ENCODE data around the gene AGT.

DNA sequence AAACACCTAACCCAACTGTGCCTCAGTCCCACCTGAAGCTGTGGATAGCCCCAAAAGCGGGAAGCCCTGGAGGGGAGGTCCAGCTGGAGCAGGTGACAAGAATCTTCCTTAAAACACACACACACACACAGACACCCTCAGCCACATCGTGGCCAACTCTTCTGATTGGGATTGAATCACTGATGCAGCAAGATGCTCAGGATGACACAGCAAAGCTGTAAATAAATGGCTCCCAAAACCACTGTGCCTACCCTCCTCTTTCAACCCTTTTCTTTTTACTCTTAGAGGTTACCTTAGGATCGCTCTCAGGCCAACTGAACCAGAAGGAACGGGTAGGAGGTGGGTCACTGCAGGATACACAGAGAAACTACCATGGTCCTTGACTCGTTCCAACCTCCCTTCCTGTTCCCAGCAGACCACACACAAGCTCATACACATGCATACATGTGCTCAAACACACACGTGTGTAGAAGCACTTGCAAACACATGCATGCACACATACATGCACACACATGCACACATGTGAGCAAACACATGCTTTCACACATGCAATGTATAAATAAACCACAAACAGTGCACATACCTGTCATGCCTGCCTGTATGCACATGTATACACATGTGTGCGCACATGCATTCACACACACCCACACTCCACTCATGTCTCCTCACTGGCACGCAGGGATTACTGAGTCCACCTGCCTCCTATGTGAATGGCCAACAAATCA, 47.7 kb upstream of the AGT start:
- TF ChIP-seq GABPA (IDR thresholded peaks at IDR 0.05; ENCODE audit: low read depth), result no peak
- TF ChIP-seq, protein P1, sequence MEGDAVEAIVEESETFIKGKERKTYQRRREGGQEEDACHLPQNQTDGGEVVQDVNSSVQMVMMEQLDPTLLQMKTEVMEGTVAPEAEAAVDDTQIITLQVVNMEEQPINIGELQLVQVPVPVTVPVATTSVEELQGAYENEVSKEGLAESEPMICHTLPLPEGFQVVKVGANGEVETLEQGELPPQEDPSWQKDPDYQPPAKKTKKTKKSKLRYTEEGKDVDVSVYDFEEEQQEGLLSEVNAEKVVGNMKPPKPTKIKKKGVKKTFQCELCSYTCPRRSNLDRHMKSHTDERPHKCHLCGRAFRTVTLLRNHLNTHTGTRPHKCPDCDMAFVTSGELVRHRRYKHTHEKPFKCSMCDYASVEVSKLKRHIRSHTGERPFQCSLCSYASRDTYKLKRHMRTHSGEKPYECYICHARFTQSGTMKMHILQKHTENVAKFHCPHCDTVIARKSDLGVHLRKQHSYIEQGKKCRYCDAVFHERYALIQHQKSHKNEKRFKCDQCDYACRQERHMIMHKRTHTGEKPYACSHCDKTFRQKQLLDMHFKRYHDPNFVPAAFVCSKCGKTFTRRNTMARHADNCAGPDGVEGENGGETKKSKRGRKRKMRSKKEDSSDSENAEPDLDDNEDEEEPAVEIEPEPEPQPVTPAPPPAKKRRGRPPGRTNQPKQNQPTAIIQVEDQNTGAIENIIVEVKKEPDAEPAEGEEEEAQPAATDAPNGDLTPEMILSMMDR (IDR thresholded peaks at IDR 0.05; ENCODE audit: insufficient read depth, low read length), result no peak
- no peak for TF ChIP-seq POLR2AphosphoS5 (IDR thresholded peaks at IDR 0.05; ENCODE audit: low read depth)
- TF ChIP-seq, protein P2, sequence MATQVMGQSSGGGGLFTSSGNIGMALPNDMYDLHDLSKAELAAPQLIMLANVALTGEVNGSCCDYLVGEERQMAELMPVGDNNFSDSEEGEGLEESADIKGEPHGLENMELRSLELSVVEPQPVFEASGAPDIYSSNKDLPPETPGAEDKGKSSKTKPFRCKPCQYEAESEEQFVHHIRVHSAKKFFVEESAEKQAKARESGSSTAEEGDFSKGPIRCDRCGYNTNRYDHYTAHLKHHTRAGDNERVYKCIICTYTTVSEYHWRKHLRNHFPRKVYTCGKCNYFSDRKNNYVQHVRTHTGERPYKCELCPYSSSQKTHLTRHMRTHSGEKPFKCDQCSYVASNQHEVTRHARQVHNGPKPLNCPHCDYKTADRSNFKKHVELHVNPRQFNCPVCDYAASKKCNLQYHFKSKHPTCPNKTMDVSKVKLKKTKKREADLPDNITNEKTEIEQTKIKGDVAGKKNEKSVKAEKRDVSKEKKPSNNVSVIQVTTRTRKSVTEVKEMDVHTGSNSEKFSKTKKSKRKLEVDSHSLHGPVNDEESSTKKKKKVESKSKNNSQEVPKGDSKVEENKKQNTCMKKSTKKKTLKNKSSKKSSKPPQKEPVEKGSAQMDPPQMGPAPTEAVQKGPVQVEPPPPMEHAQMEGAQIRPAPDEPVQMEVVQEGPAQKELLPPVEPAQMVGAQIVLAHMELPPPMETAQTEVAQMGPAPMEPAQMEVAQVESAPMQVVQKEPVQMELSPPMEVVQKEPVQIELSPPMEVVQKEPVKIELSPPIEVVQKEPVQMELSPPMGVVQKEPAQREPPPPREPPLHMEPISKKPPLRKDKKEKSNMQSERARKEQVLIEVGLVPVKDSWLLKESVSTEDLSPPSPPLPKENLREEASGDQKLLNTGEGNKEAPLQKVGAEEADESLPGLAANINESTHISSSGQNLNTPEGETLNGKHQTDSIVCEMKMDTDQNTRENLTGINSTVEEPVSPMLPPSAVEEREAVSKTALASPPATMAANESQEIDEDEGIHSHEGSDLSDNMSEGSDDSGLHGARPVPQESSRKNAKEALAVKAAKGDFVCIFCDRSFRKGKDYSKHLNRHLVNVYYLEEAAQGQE (IDR thresholded peaks at IDR 0.05; ENCODE audit: insufficient replicate concordance, low read depth), result no peak
- no peak for TF ChIP-seq SPI1 (IDR thresholded peaks at IDR 0.05; ENCODE audit: borderline replicate concordance, low read depth)

All from HL-60 (cell line).